Natural killer cell (primary cell): ENCODE data around the gene AQP3. TPM values are rescaled to one million over a fixed set of nuclear protein-coding genes. Genes with fewer than 3 reads are reported as not detected.

Experiments used
- ATAC-seq, 3 donors: fragments of 150-1000 bp in 2 of 3; fragments of 200-7000 bp in 1 of 3; cut with Tn5 transposase; 1 replicate in 1 of 3; 2 replicates in 2 of 3; pipeline ENCODE4 v1.10.0; 2021; ENCODE audit warnings: mild to moderate bottlenecking in 2 of 3, moderate library complexity in 2 of 3
- DNase-seq, 2 donors: peaks; one replicate each; pipeline versions ENCODE4 v3.0.0 to v3.0.0-alpha.2; 2013 to 2021; ENCODE audit warnings: mixed read lengths in 1 of 2
- H3K27ac ChIP-seq: one replicate; pipeline ENCODE4 v1.5.1; 2013; ENCODE audit warnings: mild to moderate bottlenecking, low read length
- H3K27me3 ChIP-seq: one replicate; pipeline ENCODE4 v1.6.1; 2013; ENCODE audit warnings: low read length; ENCODE audit not compliant: control insufficient read depth, insufficient read depth
- H3K36me3 ChIP-seq: one replicate; pipeline ENCODE4 v1.6.1; 2013; ENCODE audit warnings: low read length; ENCODE audit not compliant: control insufficient read depth, insufficient read depth
- H3K4me1 ChIP-seq: one replicate; pipeline ENCODE4 v1.6.1; 2013; ENCODE audit warnings: low read length; ENCODE audit not compliant: control insufficient read depth, insufficient read depth
- H3K4me3 ChIP-seq: one replicate; pipeline ENCODE4 v1.5.1; 2013; ENCODE audit warnings: low read length
- H3K9me3 ChIP-seq: one replicate; pipeline ENCODE4 v1.6.1; 2013; ENCODE audit warnings: low read length; ENCODE audit not compliant: control insufficient read depth, insufficient read depth
- H3K27ac Mint-ChIP-seq, 2 donors: one replicate each; pipeline ENCODE4 v1.8.0; 2022; ENCODE audit warnings: mild to moderate bottlenecking in 2 of 2, mixed read lengths in 2 of 2, moderate library complexity in 1 of 2
- H3K27me3 Mint-ChIP-seq, 2 donors: one replicate each; pipeline ENCODE4 v1.8.0; 2022; ENCODE audit warnings: low read depth in 2 of 2, mixed read lengths in 2 of 2
- H3K36me3 Mint-ChIP-seq: one replicate; pipeline ENCODE4 v1.8.0; 2022; ENCODE audit warnings: mixed read lengths
- H3K4me1 Mint-ChIP-seq, 2 donors: one replicate each; pipeline ENCODE4 v1.8.0; 2022; ENCODE audit warnings: mixed read lengths in 2 of 2
- H3K4me3 Mint-ChIP-seq: one replicate; pipeline ENCODE4 v1.8.0; 2022; ENCODE audit warnings: mild to moderate bottlenecking, moderate library complexity, mixed read lengths
- H3K9me3 Mint-ChIP-seq, 2 donors: one replicate each; pipeline ENCODE4 v1.8.0; 2022; ENCODE audit warnings: mixed read lengths in 2 of 2
- CTCF ChIP-seq: fragments of 200-600 bp; IDR thresholded peaks from one replicate; pipeline ENCODE4 v1.8.0; 2022; ENCODE audit warnings: antibody characterized with exemption
- whole genome bisulfite sequencing: methylation state at CpG from one replicate; pipeline ENCODE4 v1.1.7; 2013; ENCODE audit warnings: missing lambda C conversion rate; ENCODE audit not compliant: insufficient coverage; 5-methylcytosine and 5-hydroxymethylcytosine counted together
- intact Hi-C: fragments of 100-400 bp; cut with micrococcal nuclease; formaldehyde crosslinking; loops from one replicate; pipeline ENCODE4 v1.14.2; 2022
- total RNA-seq, 4 donors: library from RNA; stranded (reverse); fragments of 120-200 nt in 1 of 4; gene quantifications; one replicate each; pipeline versions ENCODE4 v1.2.3 to v1.2.4, GENCODE V29; 2013 to 2022

Gene AQP3
- total RNA-seq, 3 donors from 2014 or later (not counting 1 experiment from before 2014, with no cell fraction given): 3.9 to 12.7 (median 6.1) TPM

GRCh38 chr9:33450621-33451146 is 3.3 kb upstream of the AQP3 start:
- peaks cover 40% of the 10 kb centered on the region for H3K4me1 ChIP-seq
- intact Hi-C loops: no loop called here
- DNase-seq (no peak), ATAC-seq (no peak)
- H3K36me3 ChIP-seq: no peaks in the 10 kb centered on the region
- no peaks in the 10 kb centered on the region for H3K9me3 ChIP-seq
- Mint-ChIP-seq H3K9me3 (no peaks in the 10 kb centered on the region), H3K27me3 (no peaks in the 10 kb centered on the region), H3K27ac (no peak overlapping the region), H3K4me3 (no peak overlapping the region), H3K36me3 (no peaks in the 10 kb centered on the region), H3K4me1 (peaks cover 18 to 27% of the 10 kb centered on the region in 2 donors)
- 93% methylated on average over 4 of the region's 4 CpGs for WGBS
- H3K4me3 ChIP-seq: no peak overlapping the region
- no peaks in the 10 kb centered on the region for H3K27me3 ChIP-seq
- no peak for TF ChIP-seq CTCF
- H3K27ac ChIP-seq: no peak overlapping the region

GRCh38 chr9:33449715-33450114 is 2.3 kb upstream of the AQP3 start:
- ATAC-seq (no peak), DNase-seq (no peak)
- H3K36me3 ChIP-seq: no peaks in the 10 kb centered on the region
- intact Hi-C loops: no loop called here
- no peaks in the 10 kb centered on the region for H3K27me3 ChIP-seq
- no peaks in the 10 kb centered on the region for H3K9me3 Mint-ChIP-seq
- H3K4me1 Mint-ChIP-seq: peaks cover 18 to 35% of the 10 kb centered on the region in 2 donors
- WGBS: 97% methylated on average over 5 of the region's 5 CpGs
- no peaks in the 10 kb centered on the region for H3K9me3 ChIP-seq
- H3K4me1 ChIP-seq: peaks cover 42% of the 10 kb centered on the region
- TF ChIP-seq CTCF: no peak
- no peak overlapping the region for H3K4me3 ChIP-seq
- H3K27me3 Mint-ChIP-seq: no peaks in the 10 kb centered on the region
- no peak overlapping the region for H3K27ac Mint-ChIP-seq
- no peaks in the 10 kb centered on the region for H3K36me3 Mint-ChIP-seq
- H3K27ac ChIP-seq: no peak overlapping the region
- H3K4me3 Mint-ChIP-seq: no peak overlapping the region

GRCh38 chr9:33447799-33448553 is 583 bp upstream of the AQP3 start:
- Mint-ChIP-seq H3K4me3 (peak overlapping the region; percentile 91), H3K27me3 (no peaks in the 10 kb centered on the region), H3K27ac (peak overlapping the region; percentile 31 to 92), H3K9me3 (no peaks in the 10 kb centered on the region), H3K4me1 (peaks cover 18 to 34% of the 10 kb centered on the region in 2 donors), H3K36me3 (no peaks in the 10 kb centered on the region)
- Histone ChIP-seq H3K27me3 (no peaks in the 10 kb centered on the region), H3K9me3 (no peaks in the 10 kb centered on the region), H3K27ac (peak overlapping the region; percentile 49), H3K36me3 (no peaks in the 10 kb centered on the region), H3K4me1 (peaks cover 37% of the 10 kb centered on the region), H3K4me3 (peak overlapping the region; percentile 41)
- peak in 1 of 2 donors; percentile 40 for DNase-seq
- TF ChIP-seq CTCF: no peak
- no peak for ATAC-seq
- intact Hi-C loops: loop anchor here (2.0 kb wide), 2 partner anchors 21 to 25 kb away; partner anchors contain the start of gene NOL6
- 46% methylated on average over 20 of the region's 20 CpGs for WGBS
